Neural cell (in vitro differentiated cells): ENCODE measurements around the gene MTERF2. TPM values are rescaled to one million over a fixed set of nuclear protein-coding genes. Genes with fewer than 3 reads are reported as not detected.

ENCODE experiments used
- H2AFZ ChIP-seq: fragments of 200-600, 300-800 bp; sonication (generic), shearing (Covaris generic); 2 replicates; pipeline ENCODE4 v1.6.0; 2014; ENCODE audit warnings: low read depth, mild to moderate bottlenecking, antibody characterized with exemption, low read length, moderate library complexity
- H3F3A ChIP-seq: fragments of 200-600 bp; shearing (Covaris generic); 2 replicates; pipeline ENCODE4 v1.6.1; 2016; ENCODE audit warnings: mild to moderate bottlenecking, moderate library complexity, mixed read lengths, antibody characterized with exemption, low read length; ENCODE audit not compliant: insufficient read depth, poor library complexity, severe bottlenecking
- H3K27ac ChIP-seq: fragments of 200-600, 300-800 bp; sonication (generic), shearing (Covaris generic); 2 replicates; pipeline ENCODE4 v1.5.1; 2014; ENCODE audit warnings: mild to moderate bottlenecking, low read length, moderate library complexity
- H3K27me3 ChIP-seq: fragments of 300-800, 200-600 bp; sonication (generic), shearing (Covaris generic); 2 replicates; pipeline ENCODE4 v1.6.0; 2014; ENCODE audit warnings: mild to moderate bottlenecking, low read depth, low read length, moderate library complexity; ENCODE audit not compliant: insufficient read depth
- H3K36me3 ChIP-seq: fragments of 300-800, 200-600 bp; sonication (generic), shearing (Covaris generic); 2 replicates; pipeline ENCODE4 v1.5.1; 2014; ENCODE audit warnings: mild to moderate bottlenecking, antibody characterized with exemption, low read length, moderate library complexity; ENCODE audit not compliant: insufficient read depth
- H3K4me2 ChIP-seq: fragments of 300-800, 200-600 bp; sonication (generic), shearing (Covaris generic); 2 replicates; pipeline ENCODE4 v1.6.0; 2014; ENCODE audit warnings: mild to moderate bottlenecking, low read length
- H3K4me3 ChIP-seq: fragments of 300-800, 200-600 bp; sonication (generic), shearing (Covaris generic); 2 replicates; pipeline ENCODE4 v1.5.1; 2014; ENCODE audit warnings: mild to moderate bottlenecking, low read length, moderate library complexity
- H3K79me2 ChIP-seq: fragments of 200-600 bp; shearing (Covaris generic); replicated peaks from 2 replicates; pipeline ENCODE4 v1.6.0; 2014; ENCODE audit warnings: mild to moderate bottlenecking, low read length, moderate library complexity; ENCODE audit not compliant: insufficient read depth
- H3K9ac ChIP-seq: fragments of 300-800, 200-600 bp; sonication (generic), shearing (Covaris generic); 2 replicates; pipeline ENCODE4 v1.6.1; 2016; ENCODE audit warnings: mild to moderate bottlenecking, low read length, mixed read lengths
- H3K9me2 ChIP-seq: fragments of 200-600 bp; shearing (Covaris generic); 2 replicates; pipeline ENCODE4 v1.6.1; 2016; ENCODE audit warnings: mild to moderate bottlenecking, low read length, mixed read lengths; ENCODE audit not compliant: insufficient read depth
- H3K9me3 ChIP-seq: fragments of 200-600, 300-800 bp; sonication (generic), shearing (Covaris generic); 2 replicates; pipeline ENCODE4 v1.6.1; 2016; ENCODE audit warnings: mild to moderate bottlenecking, mixed run types, low read length, moderate library complexity, mixed read lengths
- H4K20me1 ChIP-seq: fragments of 200-600 bp; shearing (Covaris generic); 2 replicates; pipeline ENCODE4 v1.6.1; 2016; ENCODE audit warnings: mild to moderate bottlenecking, mixed run types; ENCODE audit not compliant: insufficient read depth
- CTCF ChIP-seq: fragments of 450-650 bp; IDR thresholded peaks from 2 replicates; pipeline ENCODE4 v1.5.1; 2014; ENCODE audit warnings: antibody characterized with exemption, mild to moderate bottlenecking, moderate library complexity; ENCODE audit not compliant: poor library complexity, severe bottlenecking
- EP300 ChIP-seq: fragments of 450-650 bp; conservative IDR thresholded peaks from 2 replicates; pipeline ENCODE4 v1.6.1; 2014; ENCODE audit warnings: antibody characterized with exemption, mild to moderate bottlenecking, moderate library complexity; ENCODE audit not compliant: poor library complexity, severe bottlenecking
- EZH2 ChIP-seq: fragments of 200-600, 300-800 bp; shearing (Covaris generic), sonication (generic); IDR thresholded peaks from 2 replicates; pipeline ENCODE4 v1.6.1; 2014; ENCODE audit warnings: antibody characterized with exemption, low read length, borderline replicate concordance, mild to moderate bottlenecking; ENCODE audit not compliant: insufficient read depth, poor library complexity, severe bottlenecking
- MXI1 ChIP-seq: fragments of 450-650 bp; conservative IDR thresholded peaks from 2 replicates; pipeline ENCODE4 v1.6.1; 2014; ENCODE audit warnings: antibody characterized with exemption, mild to moderate bottlenecking; ENCODE audit not compliant: poor library complexity, severe bottlenecking
- POLR2AphosphoS5 ChIP-seq: IDR thresholded peaks from 2 replicates; pipeline ENCODE4 v1.6.1; 2012
- RAD21 ChIP-seq: fragments of 450-650 bp; conservative IDR thresholded peaks from 2 replicates; pipeline ENCODE4 v1.6.1; 2014; ENCODE audit warnings: antibody characterized with exemption, mild to moderate bottlenecking, moderate library complexity
- REST ChIP-seq: IDR thresholded peaks from 2 replicates; pipeline ENCODE4 v1.6.1; 2012; ENCODE audit warnings: borderline replicate concordance
- SMC3 ChIP-seq: fragments of 450-650 bp; conservative IDR thresholded peaks from 2 replicates; pipeline ENCODE4 v1.6.1; 2014; ENCODE audit warnings: antibody characterized with exemption, mild to moderate bottlenecking, moderate library complexity; ENCODE audit not compliant: poor library complexity
- TAF1 ChIP-seq: IDR thresholded peaks from 2 replicates; pipeline ENCODE4 v1.6.1; 2012; ENCODE audit warnings: low read depth
- polyA plus RNA-seq: library from polyadenylated mRNA; depleted of rRNA; stranded (reverse); fragments of >200 nt; gene quantifications from 2 replicates; pipeline ENCODE4 v1.2.3, GENCODE V29; 2014

The MTERF2 gene
- polyA plus RNA-seq, 1 donor from 2014 or later, result 47.8 TPM

GRCh38 chr12:106964526-106964925, 22.4 kb downstream of the MTERF2 start:
- no peaks in the 10 kb centered on the region for H3K9me2 ChIP-seq
- no peak overlapping the region for H2AFZ ChIP-seq
- no peaks in the 10 kb centered on the region for H3K27me3 ChIP-seq
- no peaks in the 10 kb centered on the region for H3F3A ChIP-seq
- no peak for TF ChIP-seq RAD21
- no peak for TF ChIP-seq SMC3
- no peak for TF ChIP-seq EZH2
- H4K20me1 ChIP-seq, result no peaks in the 10 kb centered on the region
- H3K4me3 ChIP-seq, result no peak overlapping the region
- H3K9me3 ChIP-seq, result no peaks in the 10 kb centered on the region
- H3K27ac ChIP-seq, result no peak overlapping the region
- peaks cover 6% of the 10 kb centered on the region for H3K36me3 ChIP-seq
- no peak overlapping the region for H3K9ac ChIP-seq
- no peak overlapping the region for H3K4me2 ChIP-seq
- peaks cover 1% of the 10 kb centered on the region for H3K79me2 ChIP-seq

- Histone ChIP-seq H3F3A (no peaks in the 10 kb centered on the region), H3K4me3 (no peak overlapping the region), H3K9ac (no peak overlapping the region), H2AFZ (no peak overlapping the region), H3K36me3 (no peaks in the 10 kb centered on the region), H4K20me1 (no peaks in the 10 kb centered on the region), H3K4me2 (no peak overlapping the region), H3K9me2 (no peaks in the 10 kb centered on the region), H3K79me2 (peaks cover 23% of the 10 kb centered on the region), H3K27me3 (no peaks in the 10 kb centered on the region), H3K27ac (no peak overlapping the region), H3K9me3 (no peaks in the 10 kb centered on the region)
- TF ChIP-seq EZH2 (no peak), CTCF (no peak), RAD21 (no peak), MXI1 (no peak), TAF1 (no peak), EP300 (no peak), POLR2AphosphoS5 (no peak)
Observed at GRCh38 chr12:106962286-106962685, 24.7 kb downstream of the MTERF2 start.

- H4K20me1 ChIP-seq, result no peaks in the 10 kb centered on the region
- no peak overlapping the region for H3K27ac ChIP-seq
- H3K79me2 ChIP-seq, result peaks cover 25% of the 10 kb centered on the region
- no peaks in the 10 kb centered on the region for H3K27me3 ChIP-seq
- H2AFZ ChIP-seq, result no peak overlapping the region
- H3K4me3 ChIP-seq, result no peak overlapping the region
- no peaks in the 10 kb centered on the region for H3K36me3 ChIP-seq
- no peaks in the 10 kb centered on the region for H3F3A ChIP-seq
- H3K9me3 ChIP-seq, result no peaks in the 10 kb centered on the region
- TF ChIP-seq RAD21 (no peak), SMC3 (no peak), REST (no peak), EZH2 (no peak), POLR2AphosphoS5 (no peak), MXI1 (no peak), EP300 (no peak), CTCF (no peak), TAF1 (no peak)
- H3K4me2 ChIP-seq, result no peak overlapping the region
- no peaks in the 10 kb centered on the region for H3K9me2 ChIP-seq
- no peak overlapping the region for H3K9ac ChIP-seq
Observed at GRCh38 chr12:106960443-106960842, 26.5 kb downstream of the MTERF2 start.
